Neural cell (in vitro differentiated cells): ENCODE measurements around the gene CYP4A22. TPM values are rescaled to one million over a fixed set of nuclear protein-coding genes. Genes with fewer than 3 reads are reported as not detected.

ENCODE experiments used
- H2AFZ ChIP-seq: fragments of 200-600, 300-800 bp; sonication (generic), shearing (Covaris generic); 2 replicates; pipeline ENCODE4 v1.6.0; 2014; ENCODE audit warnings: low read depth, mild to moderate bottlenecking, antibody characterized with exemption, low read length, moderate library complexity
- H3F3A ChIP-seq: fragments of 200-600 bp; shearing (Covaris generic); 2 replicates; pipeline ENCODE4 v1.6.1; 2016; ENCODE audit warnings: mild to moderate bottlenecking, moderate library complexity, mixed read lengths, antibody characterized with exemption, low read length; ENCODE audit not compliant: insufficient read depth, poor library complexity, severe bottlenecking
- H3K27ac ChIP-seq: fragments of 200-600, 300-800 bp; sonication (generic), shearing (Covaris generic); 2 replicates; pipeline ENCODE4 v1.5.1; 2014; ENCODE audit warnings: mild to moderate bottlenecking, low read length, moderate library complexity
- H3K27me3 ChIP-seq: fragments of 300-800, 200-600 bp; sonication (generic), shearing (Covaris generic); 2 replicates; pipeline ENCODE4 v1.6.0; 2014; ENCODE audit warnings: mild to moderate bottlenecking, low read depth, low read length, moderate library complexity; ENCODE audit not compliant: insufficient read depth
- H3K36me3 ChIP-seq: fragments of 300-800, 200-600 bp; sonication (generic), shearing (Covaris generic); 2 replicates; pipeline ENCODE4 v1.5.1; 2014; ENCODE audit warnings: mild to moderate bottlenecking, antibody characterized with exemption, low read length, moderate library complexity; ENCODE audit not compliant: insufficient read depth
- H3K4me2 ChIP-seq: fragments of 300-800, 200-600 bp; sonication (generic), shearing (Covaris generic); 2 replicates; pipeline ENCODE4 v1.6.0; 2014; ENCODE audit warnings: mild to moderate bottlenecking, low read length
- H3K4me3 ChIP-seq: fragments of 300-800, 200-600 bp; sonication (generic), shearing (Covaris generic); 2 replicates; pipeline ENCODE4 v1.5.1; 2014; ENCODE audit warnings: mild to moderate bottlenecking, low read length, moderate library complexity
- H3K79me2 ChIP-seq: fragments of 200-600 bp; shearing (Covaris generic); replicated peaks from 2 replicates; pipeline ENCODE4 v1.6.0; 2014; ENCODE audit warnings: mild to moderate bottlenecking, low read length, moderate library complexity; ENCODE audit not compliant: insufficient read depth
- H3K9ac ChIP-seq: fragments of 300-800, 200-600 bp; sonication (generic), shearing (Covaris generic); 2 replicates; pipeline ENCODE4 v1.6.1; 2016; ENCODE audit warnings: mild to moderate bottlenecking, low read length, mixed read lengths
- H3K9me2 ChIP-seq: fragments of 200-600 bp; shearing (Covaris generic); 2 replicates; pipeline ENCODE4 v1.6.1; 2016; ENCODE audit warnings: mild to moderate bottlenecking, low read length, mixed read lengths; ENCODE audit not compliant: insufficient read depth
- H3K9me3 ChIP-seq: fragments of 200-600, 300-800 bp; sonication (generic), shearing (Covaris generic); 2 replicates; pipeline ENCODE4 v1.6.1; 2016; ENCODE audit warnings: mild to moderate bottlenecking, mixed run types, low read length, moderate library complexity, mixed read lengths
- H4K20me1 ChIP-seq: fragments of 200-600 bp; shearing (Covaris generic); 2 replicates; pipeline ENCODE4 v1.6.1; 2016; ENCODE audit warnings: mild to moderate bottlenecking, mixed run types; ENCODE audit not compliant: insufficient read depth
- CTCF ChIP-seq: fragments of 450-650 bp; IDR thresholded peaks from 2 replicates; pipeline ENCODE4 v1.5.1; 2014; ENCODE audit warnings: antibody characterized with exemption, mild to moderate bottlenecking, moderate library complexity; ENCODE audit not compliant: poor library complexity, severe bottlenecking
- EZH2 ChIP-seq: fragments of 200-600, 300-800 bp; shearing (Covaris generic), sonication (generic); IDR thresholded peaks from 2 replicates; pipeline ENCODE4 v1.6.1; 2014; ENCODE audit warnings: antibody characterized with exemption, low read length, borderline replicate concordance, mild to moderate bottlenecking; ENCODE audit not compliant: insufficient read depth, poor library complexity, severe bottlenecking
- MXI1 ChIP-seq: fragments of 450-650 bp; conservative IDR thresholded peaks from 2 replicates; pipeline ENCODE4 v1.6.1; 2014; ENCODE audit warnings: antibody characterized with exemption, mild to moderate bottlenecking; ENCODE audit not compliant: poor library complexity, severe bottlenecking
- RAD21 ChIP-seq: fragments of 450-650 bp; conservative IDR thresholded peaks from 2 replicates; pipeline ENCODE4 v1.6.1; 2014; ENCODE audit warnings: antibody characterized with exemption, mild to moderate bottlenecking, moderate library complexity
- REST ChIP-seq: IDR thresholded peaks from 2 replicates; pipeline ENCODE4 v1.6.1; 2012; ENCODE audit warnings: borderline replicate concordance
- SMC3 ChIP-seq: fragments of 450-650 bp; conservative IDR thresholded peaks from 2 replicates; pipeline ENCODE4 v1.6.1; 2014; ENCODE audit warnings: antibody characterized with exemption, mild to moderate bottlenecking, moderate library complexity; ENCODE audit not compliant: poor library complexity
- TAF1 ChIP-seq: IDR thresholded peaks from 2 replicates; pipeline ENCODE4 v1.6.1; 2012; ENCODE audit warnings: low read depth
- polyA plus RNA-seq: library from polyadenylated mRNA; depleted of rRNA; stranded (reverse); fragments of >200 nt; gene quantifications from 2 replicates; pipeline ENCODE4 v1.2.3, GENCODE V29; 2014

The CYP4A22 gene
- polyA plus RNA-seq, 1 donor from 2014 or later, result not detected

- H3F3A ChIP-seq, result no peaks in the 10 kb centered on the region
- H3K4me3 ChIP-seq, result no peak overlapping the region
- no peaks in the 10 kb centered on the region for H3K9me3 ChIP-seq
- H3K4me2 ChIP-seq, result no peak overlapping the region
- H3K27ac ChIP-seq, result no peak overlapping the region
- TF ChIP-seq TAF1, result no peak
- TF ChIP-seq RAD21, result no peak
- TF ChIP-seq CTCF, result no peak
- no peak for TF ChIP-seq REST
- TF ChIP-seq MXI1, result no peak
- no peak for TF ChIP-seq EZH2
- H3K9ac ChIP-seq, result no peak overlapping the region
- H3K36me3 ChIP-seq, result no peaks in the 10 kb centered on the region
- H3K27me3 ChIP-seq, result peaks cover 12% of the 10 kb centered on the region
- H3K79me2 ChIP-seq, result no peaks in the 10 kb centered on the region
- no peak overlapping the region for H2AFZ ChIP-seq
- H4K20me1 ChIP-seq, result no peaks in the 10 kb centered on the region
- H3K9me2 ChIP-seq, result no peaks in the 10 kb centered on the region
These were observed 41.4 kb downstream of the CYP4A22 start for GRCh38 chr1:47178654-47179016.

GRCh38 chr1:47179017-47179987 is 42.1 kb downstream of the CYP4A22 start:
- Histone ChIP-seq H3K79me2 (no peaks in the 10 kb centered on the region), H2AFZ (no peak overlapping the region), H3K27me3 (peaks cover 12% of the 10 kb centered on the region), H3K36me3 (no peaks in the 10 kb centered on the region), H3K9me2 (no peaks in the 10 kb centered on the region), H3K4me2 (no peak overlapping the region), H3K9me3 (no peaks in the 10 kb centered on the region), H3K27ac (no peak overlapping the region), H4K20me1 (no peaks in the 10 kb centered on the region), H3F3A (no peaks in the 10 kb centered on the region), H3K9ac (no peak overlapping the region), H3K4me3 (peak overlapping the region; percentile 35)
- TF ChIP-seq RAD21 (peak; percentile 77), SMC3 (peak; percentile 80), EZH2 (no peak), CTCF (peak; percentile 88)
